DOHH2 (cell line): ENCODE results near the gene ANKRD34A.

ENCODE experiments used
- H3F3A ChIP-seq: fragments of 200-600 bp; sonication (generic), shearing (Covaris generic); 2 replicates; pipeline ENCODE4 v1.6.0; 2016; ENCODE audit warnings: antibody characterized with exemption, mild to moderate bottlenecking; ENCODE audit not compliant: control insufficient read depth, insufficient read depth
- H3K27ac ChIP-seq: fragments of 200-600 bp; sonication (generic); 2 replicates; pipeline ENCODE4 v1.5.1; 2014; ENCODE audit warnings: low read depth, mild to moderate bottlenecking, low read length, moderate library complexity
- H3K27me3 ChIP-seq: fragments of 200-600 bp; sonication (generic); 2 replicates; pipeline ENCODE4 v1.6.1; 2014; ENCODE audit warnings: mild to moderate bottlenecking, low read length, mixed read lengths; ENCODE audit not compliant: control insufficient read depth
- H3K36me3 ChIP-seq: fragments of 200-600 bp; sonication (generic); 2 replicates; pipeline ENCODE4 v1.6.1; 2014; ENCODE audit warnings: mild to moderate bottlenecking, low read length, moderate library complexity, mixed read lengths; ENCODE audit not compliant: control insufficient read depth
- H3K4me1 ChIP-seq: fragments of 200-600 bp; sonication (generic); 2 replicates; pipeline ENCODE4 v1.6.1; 2014; ENCODE audit warnings: mild to moderate bottlenecking, low read length, mixed read lengths; ENCODE audit not compliant: control insufficient read depth
- H3K4me2 ChIP-seq: fragments of 200-600 bp; sonication (generic); 2 replicates; pipeline ENCODE4 v1.6.0; 2014; ENCODE audit warnings: mild to moderate bottlenecking, low read length, moderate library complexity
- H3K4me3 ChIP-seq: fragments of 200-600 bp; sonication (generic); 2 replicates; pipeline ENCODE4 v1.5.1; 2014; ENCODE audit warnings: mild to moderate bottlenecking, low read length, mixed read lengths
- H3K79me2 ChIP-seq: fragments of 200-600 bp; sonication (generic); 2 replicates; pipeline ENCODE4 v1.6.1; 2014; ENCODE audit warnings: mild to moderate bottlenecking, low read length, mixed read lengths; ENCODE audit not compliant: control insufficient read depth
- H3K9me2 ChIP-seq: fragments of 200-600 bp; sonication (generic); replicated peaks from 2 replicates; pipeline ENCODE4 v1.6.1; 2014; ENCODE audit warnings: mild to moderate bottlenecking, low read length, mixed read lengths; ENCODE audit not compliant: control insufficient read depth
- H3K9me3 ChIP-seq: fragments of 200-600 bp; sonication (generic); 2 replicates; pipeline ENCODE4 v1.6.1; 2014; ENCODE audit warnings: antibody characterized with exemption, low read length, mixed read lengths; ENCODE audit not compliant: control insufficient read depth, insufficient read depth
- H4K20me1 ChIP-seq: fragments of 200-600 bp; sonication (generic); 2 replicates; pipeline ENCODE4 v1.6.0; 2014; ENCODE audit warnings: low read depth, mild to moderate bottlenecking, antibody characterized with exemption, low read length, moderate library complexity; ENCODE audit not compliant: control insufficient read depth, insufficient read depth
- EZH2phosphoT487 ChIP-seq: fragments of 200-600 bp; sonication (generic); IDR thresholded peaks from 2 replicates; pipeline ENCODE4 v1.6.1; 2017; ENCODE audit warnings: borderline replicate concordance, mild to moderate bottlenecking, antibody characterized with exemption, low read length, moderate library complexity, mixed read lengths
- TF ChIP-seq, protein P1 (sequence below): fragments of 200-600 bp; sonication (generic); IDR thresholded peaks from one replicate; pipeline ENCODE4 v1.5.1; 2014; ENCODE audit warnings: antibody characterized with exemption, mild to moderate bottlenecking, low read depth, low read length; ENCODE audit not compliant: poor library complexity, severe bottlenecking

The ANKRD34A gene

DNA sequence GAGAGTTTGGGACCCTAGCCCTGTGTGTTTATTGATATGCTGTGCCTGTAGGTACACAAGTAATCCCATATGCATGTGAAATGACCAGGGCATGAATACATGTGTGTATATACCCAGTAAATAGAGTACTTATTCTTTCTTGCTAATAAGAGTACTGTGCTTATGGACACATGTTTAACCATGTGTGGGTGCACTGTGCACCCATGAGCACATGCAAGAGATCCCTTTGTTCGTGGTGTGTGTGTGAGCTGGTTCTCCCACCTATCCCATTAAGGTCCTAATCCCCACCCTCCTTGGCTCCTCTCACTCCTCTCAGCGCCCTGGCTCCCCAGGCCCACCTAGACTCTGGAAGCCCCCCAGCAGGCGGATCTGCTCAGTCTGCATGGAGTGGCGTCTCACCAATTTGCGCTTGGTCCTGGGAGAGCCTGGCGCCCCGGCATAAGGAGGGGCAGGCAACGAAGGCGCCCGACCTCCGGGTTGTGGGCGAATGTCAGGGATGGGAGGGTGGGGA, 4.4 kb downstream of the ANKRD34A start:
- Histone ChIP-seq H3K27me3 (no peaks in the 10 kb centered on the region), H4K20me1 (no peaks in the 10 kb centered on the region), H3K27ac (no peak overlapping the region), H3K4me1 (peaks cover 79% of the 10 kb centered on the region), H3K9me3 (no peaks in the 10 kb centered on the region), H3K4me3 (peak overlapping the region; percentile 81), H3K9me2 (no peaks in the 10 kb centered on the region), H3F3A (peaks cover 28% of the 10 kb centered on the region), H3K36me3 (peaks cover 10% of the 10 kb centered on the region; the same call in 1 of the 2 replicates), H3K4me2 (peak overlapping the region; percentile 98), H3K79me2 (peaks cover 41% of the 10 kb centered on the region)
- TF ChIP-seq, protein P1, sequence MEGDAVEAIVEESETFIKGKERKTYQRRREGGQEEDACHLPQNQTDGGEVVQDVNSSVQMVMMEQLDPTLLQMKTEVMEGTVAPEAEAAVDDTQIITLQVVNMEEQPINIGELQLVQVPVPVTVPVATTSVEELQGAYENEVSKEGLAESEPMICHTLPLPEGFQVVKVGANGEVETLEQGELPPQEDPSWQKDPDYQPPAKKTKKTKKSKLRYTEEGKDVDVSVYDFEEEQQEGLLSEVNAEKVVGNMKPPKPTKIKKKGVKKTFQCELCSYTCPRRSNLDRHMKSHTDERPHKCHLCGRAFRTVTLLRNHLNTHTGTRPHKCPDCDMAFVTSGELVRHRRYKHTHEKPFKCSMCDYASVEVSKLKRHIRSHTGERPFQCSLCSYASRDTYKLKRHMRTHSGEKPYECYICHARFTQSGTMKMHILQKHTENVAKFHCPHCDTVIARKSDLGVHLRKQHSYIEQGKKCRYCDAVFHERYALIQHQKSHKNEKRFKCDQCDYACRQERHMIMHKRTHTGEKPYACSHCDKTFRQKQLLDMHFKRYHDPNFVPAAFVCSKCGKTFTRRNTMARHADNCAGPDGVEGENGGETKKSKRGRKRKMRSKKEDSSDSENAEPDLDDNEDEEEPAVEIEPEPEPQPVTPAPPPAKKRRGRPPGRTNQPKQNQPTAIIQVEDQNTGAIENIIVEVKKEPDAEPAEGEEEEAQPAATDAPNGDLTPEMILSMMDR = no peak
- TF ChIP-seq EZH2phosphoT487 = no peak

DNA sequence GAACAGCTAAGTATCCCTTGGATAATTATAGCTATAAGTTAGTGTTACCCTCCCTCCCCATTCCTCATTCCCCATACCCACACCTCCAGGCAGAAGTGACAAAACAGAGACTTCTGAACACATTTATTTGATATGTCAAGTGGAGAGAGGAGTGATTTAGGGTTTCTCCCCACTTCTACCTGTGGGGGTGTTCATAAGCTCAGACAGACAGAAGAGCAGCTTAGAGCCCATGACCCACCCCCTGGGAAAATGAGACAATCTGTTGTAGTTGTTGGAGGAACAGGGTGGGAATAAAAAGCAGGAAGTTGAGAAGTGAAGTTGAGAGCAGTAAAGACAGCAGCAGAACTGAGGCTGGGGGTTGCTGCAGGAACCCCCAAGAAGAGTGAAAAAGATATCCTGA, 5.0 kb downstream of the ANKRD34A start:
- H3F3A ChIP-seq = peaks cover 28% of the 10 kb centered on the region
- H3K27me3 ChIP-seq = no peaks in the 10 kb centered on the region

DNA sequence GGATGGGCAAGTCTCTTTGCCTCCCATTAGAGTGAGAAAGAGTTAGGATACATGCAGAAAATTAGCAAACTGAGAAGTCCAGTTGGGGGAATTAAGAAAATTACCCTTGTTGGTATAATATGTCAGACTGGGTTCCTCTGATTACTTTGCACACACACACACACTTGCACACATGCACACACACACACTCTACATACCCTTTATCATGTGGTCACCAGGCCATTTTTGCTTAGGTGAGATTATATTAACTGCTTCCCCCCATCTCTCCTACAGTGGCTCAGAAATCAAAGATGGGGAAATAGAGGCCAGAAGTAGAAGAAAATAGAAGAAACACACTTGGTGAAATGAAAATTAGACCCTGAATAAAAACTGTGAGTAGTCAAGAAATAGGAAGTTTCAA, 5.6 kb downstream of the ANKRD34A start:
- H3K9me2 ChIP-seq = no peaks in the 10 kb centered on the region
- no peaks in the 10 kb centered on the region for H4K20me1 ChIP-seq
- peaks cover 28% of the 10 kb centered on the region for H3F3A ChIP-seq
- peaks cover 17% of the 10 kb centered on the region; the same call in 1 of the 2 replicates for H3K36me3 ChIP-seq
- H3K9me3 ChIP-seq = no peaks in the 10 kb centered on the region
- TF ChIP-seq, protein P1 = no peak
- TF ChIP-seq EZH2phosphoT487 = no peak
- peak overlapping the region; percentile 87 for H3K4me3 ChIP-seq
- H3K4me2 ChIP-seq = peak overlapping the region; percentile 98
- H3K79me2 ChIP-seq = peaks cover 46% of the 10 kb centered on the region
- peak overlapping the region; percentile 51 for H3K27ac ChIP-seq
- H3K4me1 ChIP-seq = peaks cover 82% of the 10 kb centered on the region
- H3K27me3 ChIP-seq = no peaks in the 10 kb centered on the region

More for the DNA sequence above, 5.0 kb downstream of the ANKRD34A start:
- H3K9me2 ChIP-seq = no peaks in the 10 kb centered on the region
- no peak for TF ChIP-seq EZH2phosphoT487
- TF ChIP-seq, protein P1 = no peak
- peaks cover 46% of the 10 kb centered on the region for H3K79me2 ChIP-seq
- peak overlapping the region; percentile 87; the same call in 1 of the 2 replicates for H3K4me3 ChIP-seq
- peaks cover 14% of the 10 kb centered on the region; the same call in 1 of the 2 replicates for H3K36me3 ChIP-seq
- H4K20me1 ChIP-seq = no peaks in the 10 kb centered on the region
- no peaks in the 10 kb centered on the region for H3K9me3 ChIP-seq
- no peak overlapping the region for H3K27ac ChIP-seq
- peak overlapping the region; percentile 98 for H3K4me2 ChIP-seq
- peaks cover 86% of the 10 kb centered on the region for H3K4me1 ChIP-seq
